ENCODE data around the gene ABHD2.

GRCh38 chr15:89143503-89144162 lies 55.4 kb downstream of the ABHD2 start:
- TF ChIP-seq CTCF (IDR thresholded peaks at IDR 0.05; ENCODE audit: low read length) (no peak), EZH2 (IDR thresholded peaks at IDR 0.05; ENCODE audit: borderline replicate concordance, low read length) (no peak)

Measured in OCI-LY1 (cell line).